ENCODE data around the gene RRP12. TPM values are rescaled to one million over a fixed set of nuclear protein-coding genes. Genes with fewer than 3 reads are reported as not detected.
"Not testable (repeated sequence)": the region's sequence is repeated elsewhere in the genome, so short reads cannot be mapped to it uniquely, and the experiment has no call there.

Gene RRP12
- total RNA-seq, 2 donors from 2014 or later = 6.1 to 12.3 TPM

- DNase-seq (ENCODE audit: low spot score) = no peak
- H3K36me3 ChIP-seq = no peaks in the 10 kb centered on the region
- H3K27me3 ChIP-seq = no peaks in the 10 kb centered on the region
Observed at GRCh38 chr10:97349752-97350513, 51.2 kb downstream of the RRP12 start.

GRCh38 chr10:97347317-97347716, 53.8 kb downstream of the RRP12 start:
- no peak overlapping the region for H3K4me3 ChIP-seq
- H3K27me3 ChIP-seq = no peaks in the 10 kb centered on the region
- no peak for DNase-seq (ENCODE audit: low spot score)
- H3K27ac ChIP-seq = no peak overlapping the region
- H3K9me3 ChIP-seq = no peaks in the 10 kb centered on the region
- H3K4me1 ChIP-seq = no peaks in the 10 kb centered on the region
- H3K36me3 ChIP-seq = no peaks in the 10 kb centered on the region
- TF ChIP-seq CTCF (IDR thresholded peaks at IDR 0.05) = no peak

More at GRCh38 chr10:97349752-97350513, 51.2 kb downstream of the RRP12 start:
- H3K27ac ChIP-seq = no peak overlapping the region
- H3K9me3 ChIP-seq = no peaks in the 10 kb centered on the region
- no peaks in the 10 kb centered on the region for H3K4me1 ChIP-seq
- TF ChIP-seq CTCF (IDR thresholded peaks at IDR 0.05) = no peak
- no peak overlapping the region for H3K4me3 ChIP-seq

- not testable (repeated sequence) for H3K27ac ChIP-seq; H3K4me3 ChIP-seq; H3K36me3 ChIP-seq; DNase-seq (ENCODE audit: low spot score); H3K9me3 ChIP-seq; H3K27me3 ChIP-seq; H3K4me1 ChIP-seq
Observed at GRCh38 chr10:97343664-97344063, 57.5 kb downstream of the RRP12 start.

GRCh38 chr10:97341416-97341815, 59.7 kb downstream of the RRP12 start:
- TF ChIP-seq CTCF (IDR thresholded peaks at IDR 0.05) = no peak
- DNase-seq (ENCODE audit: low spot score) = no peak
- Histone ChIP-seq H3K27me3 (no peaks in the 10 kb centered on the region), H3K27ac (no peak overlapping the region), H3K36me3 (no peaks in the 10 kb centered on the region), H3K9me3 (no peaks in the 10 kb centered on the region), H3K4me3 (no peak overlapping the region), H3K4me1 (peaks cover 0 to 15% of the 10 kb centered on the region in 2 donors)

GRCh38 chr10:97338041-97338440, 63.1 kb downstream of the RRP12 start:
- peaks cover 0 to 29% of the 10 kb centered on the region in 2 donors for H3K4me1 ChIP-seq
- no peak for DNase-seq (ENCODE audit: low spot score)
- H3K36me3 ChIP-seq = no peaks in the 10 kb centered on the region
- H3K4me3 ChIP-seq = no peak overlapping the region
- H3K27ac ChIP-seq = no peak overlapping the region
- H3K9me3 ChIP-seq = no peaks in the 10 kb centered on the region
- H3K27me3 ChIP-seq = no peaks in the 10 kb centered on the region
- TF ChIP-seq CTCF (IDR thresholded peaks at IDR 0.05) = no peak

GRCh38 chr10:97336942-97337831, 64.0 kb downstream of the RRP12 start:
- H3K9me3 ChIP-seq = no peaks in the 10 kb centered on the region
- peak overlapping the region in 1 of 2 donors; percentile 11 for H3K4me3 ChIP-seq
- no peak for DNase-seq (ENCODE audit: low spot score)
- H3K27ac ChIP-seq = peak overlapping the region in 1 of 2 donors; percentile 11
- no peaks in the 10 kb centered on the region for H3K27me3 ChIP-seq
- no peaks in the 10 kb centered on the region for H3K36me3 ChIP-seq
- TF ChIP-seq CTCF (IDR thresholded peaks at IDR 0.05) = no peak
- peaks cover 0 to 34% of the 10 kb centered on the region in 2 donors for H3K4me1 ChIP-seq
